GM12878 (cell line): ENCODE measurements around the gene COX7C. TPM values are rescaled to one million over a fixed set of nuclear protein-coding genes. Genes with fewer than 3 reads are reported as not detected.

Experiments
- ATAC-seq: fragments of 200-7000 bp; cut with Tn5 transposase; 3 replicates; pipeline ENCODE4 v1.9.1; 2020; ENCODE audit warnings: mild to moderate bottlenecking, moderate library complexity
- BruUV-seq: library from RNA; stranded (reverse); fragments of 400-500 nt; replicated peaks from 2 replicates; lab custom pipeline; 2021; lab: Mats Ljungman, UMichigan
- CTCF ChIA-PET: fragments of 300-600 bp; sonication (Branson Sonifier 250); formaldehyde crosslinking; extraction: SDS; loops from one replicate; lab custom pipeline; 2021; ENCODE audit warnings: inconsistent platforms; lab: Yijun Ruan, JAX
- POLR2A ChIA-PET: fragments of 350-600 bp; formaldehyde crosslinking; extraction: SDS; loops from one replicate; lab custom pipeline; 2021; ENCODE audit warnings: inconsistent platforms; lab: Charles Lee
- RAD21 ChIA-PET: fragments of 300-600 bp; sonication (Branson Sonifier 250); formaldehyde crosslinking; loops from one replicate; lab custom pipeline; 2023; ENCODE audit warnings: antibody characterized with exemption; ENCODE audit not compliant: unreplicated experiment; lab: Charles Lee
- SMC1A ChIA-PET: fragments of 300-600 bp; sonication (Branson Sonifier 250); formaldehyde crosslinking; loops from one replicate; lab custom pipeline; 2023; ENCODE audit not compliant: unreplicated experiment, uncharacterized antibody; lab: Charles Lee
- DNase-seq: peaks from one replicate; pipeline ENCODE4 v3.0.0-alpha.2; 2011; ENCODE audit warnings: low read depth, low spot score
- FAIRE-seq: peaks from 3 replicates; lab custom pipeline; 2011; peaks lifted over from hg19 to GRCh38; lab: Jason Lieb, UNC
- H2AFZ ChIP-seq: 2 replicates; pipeline ENCODE4 v1.6.0; 2011; ENCODE audit warnings: low read depth, low read length, control low read depth; ENCODE audit not compliant: control insufficient read depth
- H3K27ac ChIP-seq: 2 replicates; pipeline ENCODE4 v1.5.1; 2011; ENCODE audit warnings: control low read depth; ENCODE audit not compliant: control insufficient read depth, insufficient read depth
- H3K27me3 ChIP-seq, 2 experiments: replicated peaks in 1 of 2; 2 replicates each; pipeline versions ENCODE4 v1.6.0 to v1.6.1; 2011; ENCODE audit warnings: low read length in 1 of 2; ENCODE audit not compliant: control insufficient read depth in 2 of 2, insufficient read depth in 2 of 2
- H3K36me3 ChIP-seq, 2 experiments: 2 replicates each; pipeline ENCODE4 v1.5.1; 2011; ENCODE audit warnings: low read length in 1 of 2; ENCODE audit not compliant: control insufficient read depth in 2 of 2, insufficient read depth in 2 of 2
- H3K4me1 ChIP-seq: 2 replicates; pipeline ENCODE4 v1.6.1; 2011; ENCODE audit warnings: mild to moderate bottlenecking, low read length, moderate library complexity, mixed read lengths; ENCODE audit not compliant: control insufficient read depth, insufficient read depth
- H3K4me2 ChIP-seq: 2 replicates; pipeline ENCODE4 v1.6.0; 2011; ENCODE audit warnings: control low read depth; ENCODE audit not compliant: control insufficient read depth, insufficient read depth
- H3K4me3 ChIP-seq: fragments of 200-600 bp; sonication (generic); 2 replicates; pipeline ENCODE4 v1.5.1; 2016
- H3K79me2 ChIP-seq: 2 replicates; pipeline ENCODE4 v1.6.0; 2011; ENCODE audit warnings: low read length; ENCODE audit not compliant: control insufficient read depth, insufficient read depth
- H3K9ac ChIP-seq: 2 replicates; pipeline ENCODE4 v1.8.0; 2011; ENCODE audit warnings: low read length, control low read depth, mixed read lengths; ENCODE audit not compliant: control insufficient read depth, insufficient read depth
- H3K9me3 ChIP-seq: replicated peaks from 3 replicates; pipeline ENCODE4 v1.5.1; 2011; ENCODE audit warnings: mild to moderate bottlenecking, low read length; ENCODE audit not compliant: control insufficient read depth, insufficient read depth
- H4K20me1 ChIP-seq: 2 replicates; pipeline ENCODE4 v1.6.0; 2011; ENCODE audit not compliant: control insufficient read depth, insufficient read depth
- ATF7 ChIP-seq: fragments of 450-650 bp; IDR thresholded peaks from 2 replicates; pipeline ENCODE4 v1.6.1; 2016; ENCODE audit warnings: low read depth, mild to moderate bottlenecking
- CBFB ChIP-seq: IDR thresholded peaks from 2 replicates; pipeline ENCODE4 v1.6.1; 2016; ENCODE audit warnings: antibody characterized with exemption, low read depth
- CBX5 ChIP-seq: sonication (generic); IDR thresholded peaks from 2 replicates; pipeline ENCODE4 v1.6.1; 2016; ENCODE audit warnings: low read depth, moderate library complexity, mild to moderate bottlenecking, inconsistent platforms
- DPF2 ChIP-seq: fragments of 450-650 bp; IDR thresholded peaks from 2 replicates; pipeline ENCODE4 v1.6.1; 2017; ENCODE audit warnings: mild to moderate bottlenecking
- ESRRA ChIP-seq: IDR thresholded peaks from 2 replicates; pipeline ENCODE4 v1.6.1; 2012; ENCODE audit warnings: mild to moderate bottlenecking, low read length, improper control_type of control experiment
- ETV6 ChIP-seq, 2 experiments: fragments of 450-650 bp in 1 of 2; IDR thresholded peaks in 1 of 2; conservative IDR thresholded peaks in 1 of 2; 2 replicates each; pipeline ENCODE4 v1.6.1; 2014; ENCODE audit warnings: antibody characterized with exemption in 1 of 2, borderline replicate concordance in 1 of 2, low read depth in 1 of 2, mild to moderate bottlenecking in 1 of 2, moderate library complexity in 1 of 2
- HDGF ChIP-seq: fragments of 450-650 bp; IDR thresholded peaks from 2 replicates; pipeline ENCODE4 v1.6.1; 2016; ENCODE audit warnings: antibody characterized with exemption
- IKZF1 ChIP-seq: fragments of 450-650 bp; conservative IDR thresholded peaks from 2 replicates; pipeline ENCODE4 v1.6.1; 2017; ENCODE audit warnings: antibody characterized with exemption, mild to moderate bottlenecking
- IRF4 ChIP-seq: IDR thresholded peaks from 2 replicates; pipeline ENCODE4 v1.6.1; 2011; ENCODE audit warnings: low read depth, low read length
- MXI1 ChIP-seq: fragments of 150-350 bp; IDR thresholded peaks from 2 replicates; pipeline ENCODE4 v1.6.1; 2011; ENCODE audit warnings: low read depth, mild to moderate bottlenecking, inconsistent platforms, low read length, improper control_type of control experiment
- PAX5 ChIP-seq: IDR thresholded peaks from 2 replicates; pipeline ENCODE4 v1.6.1; 2011; ENCODE audit warnings: low read depth, low read length, borderline replicate concordance
- POLR2AphosphoS2 ChIP-seq: IDR thresholded peaks from 2 replicates; pipeline ENCODE4 v1.6.1; 2011; ENCODE audit warnings: low read depth, mild to moderate bottlenecking, low read length, improper control_type of control experiment, moderate library complexity
- SMAD1 ChIP-seq: fragments of 450-650 bp; IDR thresholded peaks from 2 replicates; pipeline ENCODE4 v1.6.1; 2018; ENCODE audit warnings: mild to moderate bottlenecking, low read depth; ENCODE audit not compliant: partially characterized antibody
- STAT3 ChIP-seq: IDR thresholded peaks from 2 replicates; pipeline ENCODE4 v1.6.1; 2011; ENCODE audit warnings: low read depth, low read length, improper control_type of control experiment
- SUPT20H ChIP-seq: IDR thresholded peaks from 2 replicates; pipeline ENCODE4 v1.6.1; 2011; ENCODE audit warnings: low read depth, mild to moderate bottlenecking, low read length, moderate library complexity, borderline replicate concordance; ENCODE audit not compliant: control insufficient read depth
- ZBTB4 ChIP-seq: fragments of 450-650 bp; formaldehyde crosslinking; IDR thresholded peaks from 2 replicates; pipeline ENCODE4 v1.4.0; 2022; ENCODE audit warnings: mild to moderate bottlenecking, moderate library complexity
- ZNF207 ChIP-seq: fragments of 450-650 bp; IDR thresholded peaks from 2 replicates; pipeline ENCODE4 v1.6.1; 2014; ENCODE audit warnings: antibody characterized with exemption, mild to moderate bottlenecking, borderline replicate concordance
- ZNF687 ChIP-seq: fragments of 450-650 bp; IDR thresholded peaks from 2 replicates; pipeline ENCODE4 v1.6.1; 2017; ENCODE audit warnings: mild to moderate bottlenecking, moderate library complexity
- WGBS: methylation state at CpG from one replicate; pipeline ENCODE4 v1.1.6; 2016; ENCODE audit warnings: low lambda C conversion rate; ENCODE audit not compliant: insufficient replicate concordance, insufficient coverage; ENCODE audit errors: missing lambda C conversion rate; 5-methylcytosine and 5-hydroxymethylcytosine counted together
- in situ Hi-C: fragments of 300-500 bp; cut with MboI; formaldehyde crosslinking; loops from 9 replicates; pipeline ENCODE4 v1.14.3; 2018; ENCODE audit warnings: mixed read lengths
- intact Hi-C: fragments of 100-400 bp; cut with micrococcal nuclease; formaldehyde crosslinking; loops from one replicate; pipeline ENCODE4 v1.14.2; 2022; ENCODE audit not compliant: unreplicated experiment
- polyA plus RNA-seq, 11 experiments: library from polyadenylated mRNA; depleted of rRNA in 4 of 11; unstranded in 6 of 11; stranded (reverse) in 5 of 11; fragments of >200 nt; fragmentation: Nextera tagmentation in 4 of 11; fragmentation: Illumina TruSeq in 1 of 11; extraction: Ambion mirVana in 4 of 11; extraction: Trizol in 1 of 11; gene quantifications; 1 replicate in 1 of 11; 2 replicates in 10 of 11; pipeline versions ENCODE4 v1.2.1 to v1.2.3, GENCODE V29; 2011 to 2016; ENCODE audit warnings: inconsistent platforms in 2 of 11, missing spikeins in 2 of 11, low read depth in 1 of 11
- total RNA-seq, 4 experiments: library from RNA; depleted of rRNA in 3 of 4; stranded (reverse); fragments of >200 nt in 3 of 4; fragmentation: Illumina TruSeq in 1 of 4; extraction: Trizol in 1 of 4; gene quantifications; 2 replicates each; pipeline versions ENCODE4 v1.2.1 to v1.2.3, GENCODE V29; 2013 to 2021

Gene COX7C
- total and polyA plus RNA-seq, 10 of the 15 experiments (the other 5 are each of a cell fraction or from before 2014, with no cell fraction given), result 484 to 1,591 (median 883) TPM

GRCh38 chr5:86613455-86613854 is 4.3 kb upstream of the COX7C start:
- no peaks in the 10 kb centered on the region for H3K36me3 ChIP-seq
- H3K27me3 ChIP-seq, result no peaks in the 10 kb centered on the region
- H2AFZ ChIP-seq, result no peak overlapping the region
- no peak overlapping the region for H3K4me2 ChIP-seq
- DNase-seq (no peak), ATAC-seq (no peak), FAIRE-seq (no peak)
- peaks cover 5% of the 10 kb centered on the region for H3K9me3 ChIP-seq
- H3K79me2 ChIP-seq, result peaks cover 7% of the 10 kb centered on the region
- POLR2A ChIA-PET, result no interaction called here
- RAD21 ChIA-PET, result no interaction called here
- H3K27ac ChIP-seq, result no peak overlapping the region
- CTCF ChIA-PET, result no interaction called here
- in situ Hi-C loops (loop anchor here (25.0 kb wide), 1 partner anchor 799 kb away; the partner anchor contains the start of gene CCNH), intact Hi-C loops (loop anchor here (10.0 kb wide), 1 partner anchor 801 kb away; the partner anchor contains the start of gene CCNH)
- no peak overlapping the region for H3K9ac ChIP-seq
- BruUV-seq, result no TSS peak
- SMC1A ChIA-PET, result no interaction called here
- TF ChIP-seq CBX5, result no peak
- TF ChIP-seq ETV6 (conservative IDR thresholded peaks at IDR 0.05 in 1 of 2, IDR thresholded peaks at IDR 0.05 in 1 of 2; ENCODE audit: borderline replicate concordance in 1 of 2, low read depth in 1 of 2), result no peak
- TF ChIP-seq DPF2, result no peak
- no peak for TF ChIP-seq SMAD1
- TF ChIP-seq STAT3, result no peak
- TF ChIP-seq PAX5, result no peak
- TF ChIP-seq ZNF207, result no peak
- no peak for TF ChIP-seq SUPT20H
- no peak for TF ChIP-seq CBFB
- TF ChIP-seq ZNF687, result no peak
- no peak for TF ChIP-seq IRF4
- TF ChIP-seq ESRRA, result no peak
- no peak for TF ChIP-seq MXI1
- no peak for TF ChIP-seq POLR2AphosphoS2
- TF ChIP-seq ATF7, result no peak
- TF ChIP-seq HDGF, result no peak
- TF ChIP-seq IKZF1, result no peak
- TF ChIP-seq ZBTB4, result no peak
- 15% methylated on average over 2 of the region's 2 CpGs for WGBS
- no peak overlapping the region for H3K4me3 ChIP-seq
- H3K4me1 ChIP-seq, result 0 out of 2 replicates have a peak, but pooled peaks cover 4% of the 10 kb centered on the region
- no peaks in the 10 kb centered on the region for H4K20me1 ChIP-seq
